ENCODE data around the gene GOLT1A. TPM values are rescaled to one million over a fixed set of nuclear protein-coding genes. Genes with fewer than 3 reads are reported as not detected.

Gene GOLT1A
- total and polyA plus RNA-seq, 10 of the 15 experiments (the other 5 are each of a cell fraction or from before 2014, with no cell fraction given): 0.09 to 0.46 TPM; not detected in 8

DNA sequence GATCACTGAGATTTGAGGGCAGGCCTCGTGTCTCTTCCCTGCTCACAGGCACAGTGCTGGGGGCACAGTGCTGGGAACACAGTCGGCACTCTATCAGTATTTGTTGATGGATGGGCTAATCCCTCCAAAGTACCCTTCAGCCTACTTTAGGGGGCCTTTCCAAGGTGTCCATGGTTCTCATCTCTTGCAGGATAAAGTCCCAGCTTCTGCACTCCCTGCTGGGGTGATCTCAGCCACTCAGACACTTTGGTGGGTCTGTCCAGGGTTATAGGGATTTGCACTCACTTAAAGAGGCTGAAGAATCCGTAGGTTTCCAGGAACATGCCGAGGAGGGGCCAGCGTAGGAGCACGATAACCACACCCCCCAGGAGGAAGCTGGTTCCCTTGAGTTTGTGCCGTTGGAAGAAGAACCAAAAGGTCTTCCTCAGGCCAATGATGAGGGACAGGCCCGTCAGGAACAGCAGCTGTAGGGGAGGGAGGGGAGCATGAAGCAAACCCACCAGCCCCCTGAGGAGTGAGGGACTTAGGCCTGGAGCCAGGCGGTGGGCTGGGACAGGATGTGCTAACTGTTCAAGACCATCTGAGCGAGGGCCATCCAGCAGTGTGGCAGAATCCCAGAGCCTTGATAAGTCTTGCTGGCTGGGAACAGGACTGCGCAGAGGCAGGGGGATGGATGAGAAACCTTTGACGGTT is 12.3 kb downstream of the GOLT1A start:
- no peak for DNase-seq (ENCODE audit: low read depth, low spot score)
- in situ Hi-C loops (cut with MboI) (no loop called here), intact Hi-C loops (cut with micrococcal nuclease; ENCODE audit: unreplicated experiment) (no loop called here)
- WGBS (ENCODE audit: insufficient coverage, insufficient replicate concordance, low lambda C conversion rate, missing lambda C conversion rate): 24% methylated on average over 12 of the region's 12 CpGs
- H3K27me3 ChIP-seq (replicated peaks in 1 of 2; ENCODE audit: control insufficient read depth in 2 of 2, insufficient read depth in 2 of 2, low read length in 1 of 2): peaks cover 0 to 2% of the 10 kb centered on the region in 2 experiments; a peak in 3 of 4 replicates
- no peaks in the 10 kb centered on the region for H3K4me1 ChIP-seq (ENCODE audit: control insufficient read depth, insufficient read depth, low read length)
- no peak overlapping the region for H3K27ac ChIP-seq (ENCODE audit: control insufficient read depth, insufficient read depth)
- no peak overlapping the region for H2AFZ ChIP-seq (ENCODE audit: control insufficient read depth, low read depth, low read length)
- H3K79me2 ChIP-seq (ENCODE audit: control insufficient read depth, insufficient read depth, low read length): no peaks in the 10 kb centered on the region
- H3K9ac ChIP-seq (ENCODE audit: control insufficient read depth, insufficient read depth, low read length): no peak overlapping the region
- H4K20me1 ChIP-seq (ENCODE audit: control insufficient read depth, insufficient read depth): no peaks in the 10 kb centered on the region
- RAD21 ChIA-PET (ENCODE audit: unreplicated experiment): no interaction called here
- POLR2A ChIA-PET: interaction anchor here (1.0 kb wide), 1 partner anchor 10 kb away, joined by 4 read pairs; no protein-coding TSS in a partner anchor
- BruUV-seq (replicated peaks): no TSS peak
- H3K4me3 ChIP-seq: no peak overlapping the region
- no peak for ATAC-seq
- H3K4me2 ChIP-seq (ENCODE audit: control insufficient read depth, insufficient read depth): no peak overlapping the region
- H3K9me3 ChIP-seq (replicated peaks; ENCODE audit: control insufficient read depth, insufficient read depth, low read length): no peaks in the 10 kb centered on the region
- H3K36me3 ChIP-seq (ENCODE audit: control insufficient read depth in 2 of 2, insufficient read depth in 2 of 2, low read length in 1 of 2): no peaks in the 10 kb centered on the region
- no peak for FAIRE-seq
- no peak for TF ChIP-seq ZBED1 (IDR thresholded peaks at IDR 0.05; ENCODE audit: borderline replicate concordance)
- CTCF ChIA-PET: interaction anchor here (1.5 kb wide), 1 partner anchor 10 kb away, joined by 3 read pairs; no protein-coding TSS in a partner anchor
- SMC1A ChIA-PET (ENCODE audit: uncharacterized antibody, unreplicated experiment): interaction anchor here (1.0 kb wide), 1 partner anchor 198 kb away, joined by 3 read pairs; no protein-coding TSS in a partner anchor

GRCh38 chr1:204199579-204199978 is 14.2 kb downstream of the GOLT1A start:
- no peaks in the 10 kb centered on the region for H3K79me2 ChIP-seq (ENCODE audit: control insufficient read depth, insufficient read depth, low read length)
- H3K4me2 ChIP-seq (ENCODE audit: control insufficient read depth, insufficient read depth): no peak overlapping the region
- DNase-seq (ENCODE audit: low read depth, low spot score) (no peak), ATAC-seq (no peak), FAIRE-seq (no peak)
- H3K27me3 ChIP-seq (replicated peaks in 1 of 2; ENCODE audit: control insufficient read depth in 2 of 2, insufficient read depth in 2 of 2, low read length in 1 of 2): peaks cover 0 to 2% of the 10 kb centered on the region in 2 experiments; a peak in 2 of 4 replicates
- intact Hi-C loops (cut with micrococcal nuclease; ENCODE audit: unreplicated experiment): no loop called here
- SMC1A ChIA-PET (ENCODE audit: uncharacterized antibody, unreplicated experiment): interaction anchor here (1.7 kb wide), 1 partner anchor 37 kb away, joined by 7 read pairs; no protein-coding TSS in a partner anchor
- no peak overlapping the region for H3K9ac ChIP-seq (ENCODE audit: control insufficient read depth, insufficient read depth, low read length)
- no peak overlapping the region for H3K27ac ChIP-seq (ENCODE audit: control insufficient read depth, insufficient read depth)
- no peak overlapping the region for H2AFZ ChIP-seq (ENCODE audit: control insufficient read depth, low read depth, low read length)
- BruUV-seq (replicated peaks): no TSS peak
- WGBS (ENCODE audit: insufficient coverage, insufficient replicate concordance, low lambda C conversion rate, missing lambda C conversion rate): 28% methylated on average over 9 of the region's 9 CpGs
- in situ Hi-C loops (cut with MboI): no loop called here
- H3K4me3 ChIP-seq: no peak overlapping the region
- POLR2A ChIA-PET: interaction anchor here (0.8 kb wide), 1 partner anchor 24 kb away, joined by 3 read pairs; no protein-coding TSS in a partner anchor
- H3K9me3 ChIP-seq (replicated peaks; ENCODE audit: control insufficient read depth, insufficient read depth, low read length): no peaks in the 10 kb centered on the region
- H3K4me1 ChIP-seq (ENCODE audit: control insufficient read depth, insufficient read depth, low read length): no peaks in the 10 kb centered on the region
- no peaks in the 10 kb centered on the region for H3K36me3 ChIP-seq (ENCODE audit: control insufficient read depth in 2 of 2, insufficient read depth in 2 of 2, low read length in 1 of 2)
- RAD21 ChIA-PET (ENCODE audit: unreplicated experiment): no interaction called here
- CTCF ChIA-PET: interaction anchor here (1.0 kb wide), 1 partner anchor 199 kb away, joined by 3 read pairs; no protein-coding TSS in a partner anchor
- no peaks in the 10 kb centered on the region for H4K20me1 ChIP-seq (ENCODE audit: control insufficient read depth, insufficient read depth)
- TF ChIP-seq, protein P1, sequence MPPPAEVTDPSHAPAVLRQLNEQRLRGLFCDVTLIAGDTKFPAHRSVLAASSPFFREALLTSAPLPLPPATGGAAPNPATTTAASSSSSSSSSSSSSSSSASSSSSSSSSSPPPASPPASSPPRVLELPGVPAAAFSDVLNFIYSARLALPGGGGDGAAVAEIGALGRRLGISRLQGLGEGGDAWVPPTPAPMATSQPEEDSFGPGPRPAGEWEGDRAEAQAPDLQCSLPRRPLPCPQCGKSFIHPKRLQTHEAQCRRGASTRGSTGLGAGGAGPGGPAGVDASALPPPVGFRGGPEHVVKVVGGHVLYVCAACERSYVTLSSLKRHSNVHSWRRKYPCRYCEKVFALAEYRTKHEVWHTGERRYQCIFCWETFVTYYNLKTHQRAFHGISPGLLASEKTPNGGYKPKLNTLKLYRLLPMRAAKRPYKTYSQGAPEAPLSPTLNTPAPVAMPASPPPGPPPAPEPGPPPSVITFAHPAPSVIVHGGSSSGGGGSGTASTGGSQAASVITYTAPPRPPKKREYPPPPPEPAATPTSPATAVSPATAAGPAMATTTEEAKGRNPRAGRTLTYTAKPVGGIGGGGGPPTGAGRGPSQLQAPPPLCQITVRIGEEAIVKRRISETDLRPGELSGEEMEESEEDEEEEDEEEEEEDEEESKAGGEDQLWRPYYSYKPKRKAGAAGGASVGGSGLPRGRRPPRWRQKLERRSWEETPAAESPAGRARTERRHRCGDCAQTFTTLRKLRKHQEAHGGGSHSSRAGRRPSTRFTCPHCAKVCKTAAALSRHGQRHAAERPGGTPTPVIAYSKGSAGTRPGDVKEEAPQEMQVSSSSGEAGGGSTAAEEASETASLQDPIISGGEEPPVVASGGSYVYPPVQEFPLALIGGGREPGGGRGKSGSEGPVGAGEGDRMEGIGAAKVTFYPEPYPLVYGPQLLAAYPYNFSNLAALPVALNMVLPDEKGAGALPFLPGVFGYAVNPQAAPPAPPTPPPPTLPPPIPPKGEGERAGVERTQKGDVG (CRISPR knock-in tag; IDR thresholded peaks at IDR 0.05): no peak
- TF ChIP-seq BHLHE40 (IDR thresholded peaks at IDR 0.05; ENCODE audit: borderline replicate concordance in 1 of 2, low read depth in 2 of 2, low read length in 1 of 2) (no peak), E2F4 (IDR thresholded peaks at IDR 0.05; ENCODE audit: low read depth, low read length) (no peak), ATF7 (IDR thresholded peaks at IDR 0.05; ENCODE audit: low read depth) (no peak), FOS (IDR thresholded peaks at IDR 0.05; ENCODE audit: borderline replicate concordance, extremely low read depth, insufficient read length) (no peak), GABPA (IDR thresholded peaks at IDR 0.05; ENCODE audit: low read depth) (no peak), HDGF (IDR thresholded peaks at IDR 0.05) (no peak), ATF2 (IDR thresholded peaks at IDR 0.05; ENCODE audit: low read length) (no peak)
